ENCODE measurements around the gene KRT76.

- TF ChIP-seq CTCF (IDR thresholded peaks at IDR 0.05) = no peak
- no peak for TF ChIP-seq POLR2A (IDR thresholded peaks at IDR 0.05)
Measured at GRCh38 chr12:52795694-52796428, 18.7 kb upstream of the KRT76 start, which contains the start of gene KRT3.
